ENCODE measurements around the gene JADE3. TPM values are rescaled to one million over a fixed set of nuclear protein-coding genes. Genes with fewer than 3 reads are reported as not detected.

Gene JADE3
- polyA plus RNA-seq, 1 donor from 2014 or later = 6.8 TPM

DNA sequence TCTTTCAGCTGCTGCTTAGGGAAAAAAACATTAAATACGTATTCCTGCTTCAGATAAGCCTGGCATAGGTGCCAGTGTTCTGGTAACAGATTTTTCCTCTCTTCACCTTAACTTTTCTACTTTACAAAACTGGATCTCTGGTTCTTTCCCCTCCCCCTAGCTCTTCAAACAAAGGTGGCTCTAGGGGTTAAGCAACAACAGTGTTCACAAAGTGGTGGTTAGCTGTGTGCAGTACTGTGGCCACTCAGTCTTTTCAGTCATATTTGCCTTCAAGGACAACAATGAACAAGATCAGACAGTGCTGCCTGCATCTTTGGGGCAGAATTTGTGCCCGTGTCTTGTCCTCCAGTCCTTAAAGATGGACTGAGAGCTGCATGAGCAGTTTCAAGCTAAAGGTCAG, 151.0 kb downstream of the JADE3 start:
- Histone ChIP-seq H4K20me1 (ENCODE audit: insufficient read depth) (no peaks in the 10 kb centered on the region), H3K27me3 (ENCODE audit: insufficient read depth, low read depth, low read length) (no peaks in the 10 kb centered on the region)

DNA sequence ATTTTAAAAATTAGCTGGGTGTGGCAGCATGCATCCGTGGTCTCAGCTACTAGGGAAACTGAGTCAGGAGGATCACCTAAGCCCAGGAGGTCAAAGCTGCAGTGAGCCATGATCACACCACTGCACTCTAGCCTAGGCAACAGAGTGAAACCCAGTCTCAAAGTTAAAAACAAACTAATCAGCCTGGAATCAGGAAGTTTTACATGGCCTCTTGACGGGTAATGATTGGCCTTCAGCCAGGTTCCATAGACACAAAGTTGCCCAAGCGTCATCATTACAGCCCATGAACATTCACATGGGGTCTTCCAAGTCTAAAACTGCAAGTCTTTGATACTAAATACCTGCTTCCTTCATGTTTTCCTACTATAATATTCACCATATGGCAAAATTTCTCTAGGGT, 156.0 kb downstream of the JADE3 start:
- Histone ChIP-seq H3K27me3 (ENCODE audit: insufficient read depth, low read depth, low read length) (no peaks in the 10 kb centered on the region), H3F3A (ENCODE audit: insufficient read depth, low read length, poor library complexity, severe bottlenecking) (no peaks in the 10 kb centered on the region), H3K27ac (ENCODE audit: low read length) (no peak overlapping the region), H4K20me1 (ENCODE audit: insufficient read depth) (no peaks in the 10 kb centered on the region), H3K36me3 (ENCODE audit: insufficient read depth, low read length) (no peaks in the 10 kb centered on the region), H3K4me2 (ENCODE audit: low read length) (no peak overlapping the region), H3K9ac (ENCODE audit: low read length) (no peak overlapping the region), H3K79me2 (replicated peaks; ENCODE audit: insufficient read depth, low read length) (no peaks in the 10 kb centered on the region), H3K9me2 (ENCODE audit: insufficient read depth, low read length) (no peaks in the 10 kb centered on the region), H2AFZ (ENCODE audit: low read depth, low read length) (no peak overlapping the region), H3K9me3 (ENCODE audit: low read length) (no peaks in the 10 kb centered on the region), H3K4me3 (ENCODE audit: low read length) (no peak overlapping the region)
- no peak for TF ChIP-seq POLR2AphosphoS5 (IDR thresholded peaks at IDR 0.05)
- TF ChIP-seq SMC3 (conservative IDR thresholded peaks at IDR 0.05; ENCODE audit: poor library complexity) = no peak
- no peak for TF ChIP-seq REST (IDR thresholded peaks at IDR 0.05; ENCODE audit: borderline replicate concordance)
- no peak for TF ChIP-seq RAD21 (conservative IDR thresholded peaks at IDR 0.05)
- TF ChIP-seq TAF1 (IDR thresholded peaks at IDR 0.05; ENCODE audit: low read depth) = no peak
- TF ChIP-seq EP300 (conservative IDR thresholded peaks at IDR 0.05; ENCODE audit: poor library complexity, severe bottlenecking) = no peak
- no peak for TF ChIP-seq MXI1 (conservative IDR thresholded peaks at IDR 0.05; ENCODE audit: poor library complexity, severe bottlenecking)
- TF ChIP-seq EZH2 (IDR thresholded peaks at IDR 0.05; ENCODE audit: borderline replicate concordance, insufficient read depth, low read length, poor library complexity, severe bottlenecking) = no peak
- TF ChIP-seq, protein P1, sequence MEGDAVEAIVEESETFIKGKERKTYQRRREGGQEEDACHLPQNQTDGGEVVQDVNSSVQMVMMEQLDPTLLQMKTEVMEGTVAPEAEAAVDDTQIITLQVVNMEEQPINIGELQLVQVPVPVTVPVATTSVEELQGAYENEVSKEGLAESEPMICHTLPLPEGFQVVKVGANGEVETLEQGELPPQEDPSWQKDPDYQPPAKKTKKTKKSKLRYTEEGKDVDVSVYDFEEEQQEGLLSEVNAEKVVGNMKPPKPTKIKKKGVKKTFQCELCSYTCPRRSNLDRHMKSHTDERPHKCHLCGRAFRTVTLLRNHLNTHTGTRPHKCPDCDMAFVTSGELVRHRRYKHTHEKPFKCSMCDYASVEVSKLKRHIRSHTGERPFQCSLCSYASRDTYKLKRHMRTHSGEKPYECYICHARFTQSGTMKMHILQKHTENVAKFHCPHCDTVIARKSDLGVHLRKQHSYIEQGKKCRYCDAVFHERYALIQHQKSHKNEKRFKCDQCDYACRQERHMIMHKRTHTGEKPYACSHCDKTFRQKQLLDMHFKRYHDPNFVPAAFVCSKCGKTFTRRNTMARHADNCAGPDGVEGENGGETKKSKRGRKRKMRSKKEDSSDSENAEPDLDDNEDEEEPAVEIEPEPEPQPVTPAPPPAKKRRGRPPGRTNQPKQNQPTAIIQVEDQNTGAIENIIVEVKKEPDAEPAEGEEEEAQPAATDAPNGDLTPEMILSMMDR (IDR thresholded peaks at IDR 0.05; ENCODE audit: poor library complexity, severe bottlenecking) = no peak

More for the DNA sequence above, 151.0 kb downstream of the JADE3 start:
- TF ChIP-seq EZH2 (IDR thresholded peaks at IDR 0.05; ENCODE audit: borderline replicate concordance, insufficient read depth, low read length, poor library complexity, severe bottlenecking) (no peak), MXI1 (conservative IDR thresholded peaks at IDR 0.05; ENCODE audit: poor library complexity, severe bottlenecking) (no peak), REST (IDR thresholded peaks at IDR 0.05; ENCODE audit: borderline replicate concordance) (no peak), SMC3 (conservative IDR thresholded peaks at IDR 0.05; ENCODE audit: poor library complexity) (no peak), TAF1 (IDR thresholded peaks at IDR 0.05; ENCODE audit: low read depth) (no peak), RAD21 (conservative IDR thresholded peaks at IDR 0.05) (no peak)
- H3K27ac ChIP-seq (ENCODE audit: low read length) = no peak overlapping the region
- no peaks in the 10 kb centered on the region for H3K36me3 ChIP-seq (ENCODE audit: insufficient read depth, low read length)
- no peak overlapping the region for H3K4me3 ChIP-seq (ENCODE audit: low read length)
- H3F3A ChIP-seq (ENCODE audit: insufficient read depth, low read length, poor library complexity, severe bottlenecking) = no peaks in the 10 kb centered on the region
- no peaks in the 10 kb centered on the region for H3K9me3 ChIP-seq (ENCODE audit: low read length)
- no peak overlapping the region for H2AFZ ChIP-seq (ENCODE audit: low read depth, low read length)
- no peak overlapping the region for H3K9ac ChIP-seq (ENCODE audit: low read length)
- no peaks in the 10 kb centered on the region for H3K79me2 ChIP-seq (replicated peaks; ENCODE audit: insufficient read depth, low read length)
- no peaks in the 10 kb centered on the region for H3K9me2 ChIP-seq (ENCODE audit: insufficient read depth, low read length)
- no peak overlapping the region for H3K4me2 ChIP-seq (ENCODE audit: low read length)
